Measurements from ENCODE around the gene CYP3A4.

Gene CYP3A4

DNA sequence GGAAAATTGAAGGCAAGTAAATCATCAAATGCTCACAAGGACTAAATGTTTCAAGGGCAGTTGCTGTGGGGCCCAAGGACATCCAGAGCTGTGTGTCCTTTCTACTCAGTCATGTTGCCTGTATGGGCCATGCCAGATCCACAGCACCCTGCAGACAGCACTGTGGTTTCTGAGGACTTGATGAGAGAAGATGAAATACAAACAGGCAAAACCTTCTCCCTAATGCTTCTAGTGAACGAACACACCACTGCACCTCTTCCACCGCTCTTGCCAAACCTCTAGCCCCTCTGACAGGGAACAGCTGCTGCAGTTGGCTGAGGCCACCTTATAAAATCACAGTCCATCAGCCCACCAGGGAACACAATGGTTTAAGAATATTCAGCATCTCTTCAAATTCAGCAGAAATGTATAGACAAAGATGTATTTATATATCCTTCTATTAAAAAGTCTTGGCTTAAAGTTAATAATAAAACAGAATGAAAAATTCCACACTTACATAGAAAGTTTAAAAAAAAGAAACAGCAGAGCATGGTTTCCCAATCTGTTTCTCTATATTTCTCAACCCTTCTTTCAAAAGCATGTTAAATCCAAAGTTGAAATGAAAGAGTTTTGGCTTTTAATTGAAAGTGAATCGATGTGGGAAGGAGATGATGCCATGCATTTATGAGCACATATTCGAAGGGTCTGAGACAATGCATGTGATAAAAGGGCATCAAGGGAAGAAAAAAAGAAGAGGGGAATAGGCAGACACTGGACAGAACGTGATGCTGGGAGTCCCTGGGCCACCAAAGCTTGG is 63.0 kb downstream of the CYP3A4 start:
- DNase-seq: no peak

DNA sequence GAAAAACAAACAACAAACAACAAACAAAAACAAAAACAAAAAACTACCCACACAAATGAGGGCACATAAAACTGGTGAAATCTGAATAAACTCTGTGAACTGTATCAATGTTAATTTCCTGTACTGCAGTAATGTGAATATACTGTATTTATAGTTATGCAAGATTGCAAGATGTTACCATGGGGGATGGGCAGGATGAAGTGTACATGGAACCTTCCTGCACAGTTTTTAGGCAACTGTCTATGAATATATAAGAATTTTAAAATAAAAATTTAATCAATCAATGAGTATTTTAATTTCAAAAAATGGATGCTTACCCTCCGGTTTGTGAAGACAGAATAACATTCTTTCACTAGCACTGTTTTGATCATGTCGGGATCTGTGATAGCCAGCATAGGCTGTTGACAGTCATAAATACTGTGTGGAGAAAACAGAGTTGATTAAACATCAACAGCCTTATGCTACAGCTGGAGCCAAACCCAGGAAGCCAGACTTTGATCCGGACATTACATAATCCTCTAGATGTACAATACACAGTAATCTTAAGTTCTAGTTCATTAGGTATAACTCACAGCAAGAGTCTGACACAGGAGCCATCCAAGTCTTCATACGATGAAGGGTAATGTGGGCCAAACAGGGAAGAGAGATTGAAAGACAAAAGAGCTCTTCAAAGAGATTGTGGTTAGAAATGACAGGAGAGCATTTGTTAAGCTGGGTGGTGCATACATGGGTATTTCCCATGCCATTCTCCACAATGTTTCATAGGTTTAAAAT is 63.8 kb downstream of the CYP3A4 start:
- no peak for DNase-seq

DNA sequence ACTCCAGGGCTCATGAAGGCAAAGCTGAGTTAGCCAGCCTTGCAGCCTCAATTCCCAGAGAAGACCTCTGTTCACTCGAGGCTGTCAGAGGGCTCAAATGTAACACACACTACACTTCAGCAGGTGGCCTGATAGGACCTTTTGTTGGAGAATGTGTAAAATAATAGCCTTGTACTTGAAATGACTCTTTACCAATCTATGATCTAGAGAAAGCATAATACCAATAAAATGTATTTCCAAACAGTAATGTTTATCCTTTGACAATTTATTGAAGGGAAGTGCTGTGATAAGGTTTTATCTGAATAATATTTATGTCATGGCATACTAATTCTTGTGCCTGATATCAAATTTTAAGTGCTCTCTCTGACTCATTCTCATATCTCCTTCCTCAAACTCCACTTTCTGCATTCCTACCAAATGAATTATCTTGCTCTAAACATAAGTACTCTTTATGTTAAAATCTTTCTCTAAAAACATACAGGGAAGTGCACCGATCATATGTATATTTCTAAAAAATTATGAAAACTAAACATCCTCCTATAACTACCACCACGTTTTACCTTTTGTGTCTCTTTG is 69.9 kb downstream of the CYP3A4 start:
- DNase-seq: no peak

DNA sequence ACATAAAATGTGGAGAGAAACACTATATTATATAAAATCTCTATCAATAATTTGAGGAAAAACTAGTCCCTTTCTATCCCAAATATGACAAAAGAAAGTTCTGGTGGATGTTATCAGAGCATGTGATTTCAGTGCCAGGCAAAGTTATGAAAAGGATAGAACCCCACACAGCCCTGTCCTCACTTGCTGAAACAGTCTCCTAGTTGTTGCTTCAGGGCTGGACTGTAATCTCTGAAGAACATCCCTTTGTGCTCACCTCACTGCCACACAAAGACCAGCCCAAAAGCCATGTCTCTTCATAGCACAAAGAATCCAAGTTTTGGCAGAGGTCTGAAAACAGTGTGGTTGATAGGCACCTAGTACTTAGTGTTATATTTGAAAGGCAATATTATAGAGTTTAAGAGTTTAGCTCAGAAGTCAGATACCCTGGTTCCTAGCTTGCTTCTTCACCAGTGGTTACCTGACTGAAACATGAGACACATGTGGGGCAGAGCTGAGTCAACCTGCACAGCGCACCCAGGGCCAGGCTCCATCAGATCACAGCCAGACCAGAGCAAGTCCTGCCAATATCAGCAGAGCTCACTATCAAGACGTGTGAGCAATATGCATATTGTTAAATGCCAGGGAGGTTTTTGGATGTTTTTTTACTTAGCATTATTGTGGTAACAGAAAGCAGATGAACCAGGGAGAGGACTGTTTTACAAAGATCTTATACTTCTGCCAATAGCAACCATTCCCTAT is 74.0 kb downstream of the CYP3A4 start:
- no peak for DNase-seq

DNA sequence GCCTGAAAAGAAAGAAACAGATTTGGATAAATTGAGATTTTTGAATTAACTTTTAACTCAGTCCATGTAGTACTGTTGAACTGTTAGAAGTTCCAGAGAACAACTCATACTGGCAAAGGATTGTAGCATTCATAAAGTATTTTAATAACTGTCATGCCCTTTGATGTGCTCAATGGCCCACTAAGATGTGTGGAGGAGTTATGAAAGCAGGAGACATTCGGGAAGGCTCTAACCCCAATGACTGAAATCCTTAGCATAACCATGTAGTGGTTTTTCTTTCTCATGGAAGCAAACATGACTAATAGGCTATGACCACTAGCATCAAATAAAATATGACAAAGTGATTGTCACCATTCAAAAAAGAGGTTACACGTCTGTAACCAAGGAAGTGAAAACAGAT is 74.7 kb downstream of the CYP3A4 start:
- DNase-seq: no peak

DNA sequence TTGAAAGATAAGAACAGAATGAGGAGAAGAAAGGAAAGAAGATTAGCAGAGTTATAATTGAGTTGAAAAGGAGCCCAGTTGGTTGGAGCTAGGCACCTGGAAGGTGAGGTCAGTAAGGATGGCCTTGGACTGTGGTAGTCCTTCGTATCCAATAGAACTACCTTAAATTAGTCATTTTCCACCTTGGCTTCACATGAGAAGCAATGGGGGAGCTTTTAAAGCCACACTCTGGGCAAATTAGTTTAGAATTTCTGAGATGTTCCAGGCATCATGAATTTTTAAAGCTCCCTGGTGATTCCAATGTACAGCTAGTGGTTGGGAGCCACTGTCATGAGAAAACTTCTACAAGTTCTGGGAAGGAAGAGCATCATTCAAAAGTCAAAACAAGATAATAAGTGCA is 76.9 kb downstream of the CYP3A4 start:
- no peak for DNase-seq
